ENCODE results near the gene NECAB3.

DNA sequence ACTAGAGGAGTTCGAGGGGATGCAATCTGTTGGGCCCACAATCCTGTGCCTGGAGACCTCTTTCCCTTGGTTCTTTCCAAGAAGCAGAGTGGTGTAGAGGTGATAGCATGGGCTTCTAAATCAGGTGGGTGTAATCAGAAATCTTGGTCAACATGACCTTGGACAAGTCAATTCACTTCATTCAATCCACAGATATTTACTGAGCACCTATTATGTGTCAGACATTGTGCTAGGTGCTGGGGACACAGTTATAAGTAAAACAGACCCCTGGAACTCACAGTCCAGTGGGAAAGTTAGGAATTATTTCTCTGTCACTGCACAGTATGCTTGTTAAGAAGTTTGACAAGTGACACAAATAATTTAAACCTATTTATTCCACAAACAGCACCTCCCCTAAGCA lies 15.3 kb upstream of the NECAB3 start:
- TF ChIP-seq CTCF (IDR thresholded peaks at IDR 0.05) (no peak), POLR2A (IDR thresholded peaks at IDR 0.05) (no peak)
